NK-92 treated with Interleukin-12 subunit alpha and Interleukin-12 subunit beta, amount 100 ng/mL, for 24 hours (cell line): ENCODE results near the gene CEP250.
"Not testable (repeated sequence)": the region's sequence is repeated elsewhere in the genome, so short reads cannot be mapped to it uniquely, and the experiment has no call there.

Experiments used
- DNase-seq: peaks from one replicate; lab custom pipeline; 2025; lab: John Stamatoyannopoulos, UW

CEP250 gene

GRCh38 chr20:35454881-35455609 lies at the start of gene CEP250:
Gene CEP250, plus strand, starts transcription at chr20:35455598. Its CDS starts 6,770 bp downstream, at chr20:35462368.
- DNase-seq: peak; percentile 93

- no peak for DNase-seq
These were observed 49.6 kb upstream of the CEP250 start for GRCh38 chr20:35405775-35406174.

- DNase-seq: no peak
These were observed 47.1 kb upstream of the CEP250 start for GRCh38 chr20:35408270-35408669.

GRCh38 chr20:35409542-35409941 lies 45.9 kb upstream of the CEP250 start:
- DNase-seq: no peak

- DNase-seq: no peak
These were observed 44.8 kb upstream of the CEP250 start for GRCh38 chr20:35410613-35411012.

GRCh38 chr20:35421322-35421721 lies 34.1 kb upstream of the CEP250 start:
- no peak for DNase-seq

GRCh38 chr20:35431621-35432429 lies 23.6 kb upstream of the CEP250 start:
- DNase-seq: no peak

- no peak for DNase-seq
These were observed 23.0 kb upstream of the CEP250 start for GRCh38 chr20:35432430-35432735.

GRCh38 chr20:35433337-35433736 lies 22.1 kb upstream of the CEP250 start:
- DNase-seq: no peak

- DNase-seq: no peak
These were observed 21.1 kb upstream of the CEP250 start for GRCh38 chr20:35434085-35435005.

GRCh38 chr20:35436177-35436573 lies 19.2 kb upstream of the CEP250 start:
- DNase-seq: no peak

GRCh38 chr20:35437599-35437998 lies 17.8 kb upstream of the CEP250 start:
- no peak for DNase-seq

- no peak for DNase-seq
These were observed 12.4 kb upstream of the CEP250 start for GRCh38 chr20:35443003-35443402.

- DNase-seq: no peak
These were observed 11.2 kb upstream of the CEP250 start for GRCh38 chr20:35444226-35444625.

- no peak for DNase-seq
These were observed 8.9 kb upstream of the CEP250 start for GRCh38 chr20:35446356-35447078.

GRCh38 chr20:35447082-35447789 lies 8.2 kb upstream of the CEP250 start:
- peak; percentile 67 for DNase-seq

- DNase-seq: no peak
These were observed 6.5 kb upstream of the CEP250 start for GRCh38 chr20:35448788-35449373.

GRCh38 chr20:35449855-35450254 lies 5.5 kb upstream of the CEP250 start:
- not testable (repeated sequence) for DNase-seq

- no peak for DNase-seq
These were observed 4.1 kb upstream of the CEP250 start for GRCh38 chr20:35451295-35451694.

- DNase-seq: no peak
These were observed 1.8 kb upstream of the CEP250 start for GRCh38 chr20:35453647-35454046.

GRCh38 chr20:35456700-35457099 lies 1.3 kb downstream of the CEP250 start:
- not testable (repeated sequence) for DNase-seq
